WTC11 (cell line): ENCODE measurements around the gene PPIB.

Experiments
- ATF2 ChIP-seq: sonication (generic); formaldehyde crosslinking; IDR thresholded peaks from 2 replicates; pipeline ENCODE4 v1.8.1; 2022; ENCODE audit warnings: low read depth, missing genetic modification reagents, borderline replicate concordance
- CTCF ChIP-seq: fragments of 200-600 bp; IDR thresholded peaks from 2 replicates; pipeline ENCODE4 v1.8.0; 2022; ENCODE audit warnings: antibody characterized with exemption
- ETV6 ChIP-seq: sonication (generic); formaldehyde crosslinking; IDR thresholded peaks from 2 replicates; pipeline ENCODE4 v1.8.1; 2022; ENCODE audit warnings: mild to moderate bottlenecking, missing genetic modification reagents
- FOXK1 ChIP-seq: sonication (generic); formaldehyde crosslinking; IDR thresholded peaks from 2 replicates; pipeline ENCODE4 v1.8.0; 2022; ENCODE audit warnings: mild to moderate bottlenecking, moderate library complexity, missing genetic modification reagents
- IRF2 ChIP-seq: sonication (generic); formaldehyde crosslinking; IDR thresholded peaks from 2 replicates; pipeline ENCODE4 v1.8.0; 2022; ENCODE audit warnings: low read depth, missing genetic modification reagents, borderline replicate concordance
- MLX ChIP-seq: sonication (generic); formaldehyde crosslinking; IDR thresholded peaks from 2 replicates; pipeline ENCODE4 v1.8.1; 2023; ENCODE audit warnings: mild to moderate bottlenecking, missing genetic modification reagents, moderate library complexity
- NFE2L1 ChIP-seq: sonication (generic); formaldehyde crosslinking; IDR thresholded peaks from 2 replicates; pipeline ENCODE4 v1.8.1; 2023; ENCODE audit warnings: missing genetic modification reagents
- NR1H2 ChIP-seq: sonication (generic); formaldehyde crosslinking; IDR thresholded peaks from 2 replicates; pipeline ENCODE4 v1.9.0; 2021; ENCODE audit warnings: mild to moderate bottlenecking, moderate library complexity, missing genetic modification reagents
- TCF7 ChIP-seq: sonication (generic); formaldehyde crosslinking; IDR thresholded peaks from 2 replicates; pipeline ENCODE4 v1.8.0; 2022; ENCODE audit warnings: mild to moderate bottlenecking, low read depth, missing genetic modification reagents, moderate library complexity
- ZNF232 ChIP-seq: sonication (generic); formaldehyde crosslinking; IDR thresholded peaks from 2 replicates; pipeline ENCODE4 v1.8.0; 2022; ENCODE audit warnings: mild to moderate bottlenecking, missing genetic modification reagents
- ZNF263 ChIP-seq: sonication (generic); formaldehyde crosslinking; IDR thresholded peaks from 2 replicates; pipeline ENCODE4 v1.8.1; 2022; ENCODE audit warnings: low read depth, mild to moderate bottlenecking, moderate library complexity, missing genetic modification reagents

- TF ChIP-seq ATF2 (no peak), NFE2L1 (CRISPR knock-in tag) (no peak), ZNF263 (CRISPR knock-in tag) (no peak), CTCF (no peak), TCF7 (CRISPR knock-in tag) (no peak), ZNF232 (CRISPR knock-in tag) (0 out of 2 replicates have a peak, but pooled peaks have one; percentile 26), FOXK1 (CRISPR knock-in tag) (no peak), NR1H2 (CRISPR knock-in tag) (no peak), ETV6 (CRISPR knock-in tag) (no peak), IRF2 (no peak), MLX (CRISPR knock-in tag) (0 out of 2 replicates have a peak, but pooled peaks have one; percentile 15)
Measured at GRCh38 chr15:64162478-64162868, 349 bp downstream of the PPIB start.
